B cell (primary cell): Measurements from ENCODE around the gene LDLRAD3. TPM values are rescaled to one million over a fixed set of nuclear protein-coding genes. Genes with fewer than 3 reads are reported as not detected.

Experiments
- ATAC-seq: fragments of 200-7000 bp; cut with Tn5 transposase; one replicate; pipeline ENCODE4 v1.10.0; 2021; ENCODE audit warnings: low read depth, mild to moderate bottlenecking, moderate number of reproducible peaks, moderate library complexity
- CTCF ChIA-PET: fragments of 350-600 bp; sonication (Branson Sonifier 250); formaldehyde crosslinking; loops from one replicate; lab custom pipeline; 2021; ENCODE audit warnings: antibody characterized with exemption, inconsistent platforms; lab: Charles Lee
- POLR2A ChIA-PET: fragments of 350-600 bp; sonication (Branson Sonifier 250); formaldehyde crosslinking; loops from one replicate; lab custom pipeline; 2021; ENCODE audit warnings: antibody characterized with exemption; lab: Charles Lee
- DNase-seq: peaks from one replicate; pipeline ENCODE4 v3.0.0; 2013
- H2AFZ ChIP-seq: 2 replicates; pipeline ENCODE4 v1.6.1; 2012; ENCODE audit warnings: mild to moderate bottlenecking, low read depth, low read length; ENCODE audit not compliant: insufficient read depth, poor library complexity, severe bottlenecking
- H3K27ac ChIP-seq, 2 donors: 1 replicate in 1 of 2; 2 replicates in 1 of 2; pipeline ENCODE4 v1.5.1; 2012 to 2013; ENCODE audit warnings: low read length in 2 of 2, mild to moderate bottlenecking in 2 of 2, moderate library complexity in 1 of 2
- H3K27me3 ChIP-seq, 4 experiments: fragments of 200-600 bp in 1 of 4; sonication (generic) in 1 of 4; replicated peaks in 1 of 4; 1 replicate in 2 of 4; 2 replicates in 2 of 4; pipeline versions ENCODE4 v1.6.1 to v1.7.0; 2013 to 2016; ENCODE audit warnings: low read length in 3 of 4, mild to moderate bottlenecking in 2 of 4, mixed read lengths in 1 of 4, moderate library complexity in 1 of 4; ENCODE audit not compliant: insufficient read depth in 4 of 4, control insufficient read depth in 3 of 4; ENCODE audit errors: control extremely low read depth in 1 of 4
- H3K36me3 ChIP-seq, 2 experiments: replicated peaks in 1 of 2; 1 replicate in 1 of 2; 2 replicates in 1 of 2; pipeline versions ENCODE4 v1.6.1 to v1.7.1; 2013; ENCODE audit warnings: low read length in 1 of 2; ENCODE audit not compliant: insufficient read depth in 2 of 2, control insufficient read depth in 1 of 2; ENCODE audit errors: control extremely low read depth in 1 of 2, extremely low read depth in 1 of 2
- H3K4me1 ChIP-seq, 2 donors: fragments of 200-600 bp in 1 of 2; sonication (generic) in 1 of 2; 1 replicate in 1 of 2; 2 replicates in 1 of 2; pipeline versions ENCODE4 v1.5.1 to v1.6.1; 2013 to 2017; ENCODE audit warnings: low read length in 2 of 2; ENCODE audit not compliant: control insufficient read depth in 2 of 2, insufficient read depth in 2 of 2
- H3K4me2 ChIP-seq: replicated peaks from 2 replicates; pipeline ENCODE3; 2012; ENCODE audit warnings: mild to moderate bottlenecking, low read depth, low read length; ENCODE audit not compliant: poor library complexity, severe bottlenecking
- H3K4me3 ChIP-seq, 5 experiments: fragments of 200-600 bp in 1 of 5; sonication (generic) in 1 of 5; 1 replicate in 3 of 5; 2 replicates in 2 of 5; pipeline versions ENCODE4 v1.5.1 to v1.7.0; 2011 to 2016; ENCODE audit warnings: low read length in 4 of 5, mild to moderate bottlenecking in 4 of 5, low read depth in 2 of 5, control low read depth in 1 of 5, moderate library complexity in 1 of 5; ENCODE audit not compliant: insufficient read depth in 1 of 5; ENCODE audit errors: control extremely low read depth in 1 of 5, extremely low read depth in 1 of 5
- H3K79me2 ChIP-seq: fragments of 200-600 bp; sonication (generic); one replicate; pipeline ENCODE4 v1.6.0; 2016; ENCODE audit warnings: low read length; ENCODE audit not compliant: control insufficient read depth, insufficient read depth
- H3K9ac ChIP-seq: fragments of 200-600 bp; sonication (generic); 2 replicates; pipeline ENCODE4 v1.6.1; 2017; ENCODE audit warnings: mild to moderate bottlenecking, low read length, moderate library complexity
- H3K9me3 ChIP-seq, 3 donors: one replicate each; pipeline versions ENCODE4 v1.6.1 to v1.7.1; 2013; ENCODE audit warnings: low read length in 2 of 3; ENCODE audit not compliant: control insufficient read depth in 2 of 3, insufficient read depth in 1 of 3; ENCODE audit errors: control extremely low read depth in 1 of 3
- H4K20me1 ChIP-seq: 2 replicates; pipeline ENCODE4 v1.6.0; 2012; ENCODE audit warnings: mild to moderate bottlenecking, low read length; ENCODE audit not compliant: insufficient read depth, control insufficient read depth, poor library complexity, severe bottlenecking
- H3K27ac Mint-ChIP-seq: one replicate; pipeline ENCODE4 v1.8.0; 2021; ENCODE audit warnings: mixed read lengths
- H3K27me3 Mint-ChIP-seq: one replicate; pipeline ENCODE4 v1.8.0; 2021; ENCODE audit warnings: mixed read lengths
- H3K4me1 Mint-ChIP-seq: one replicate; pipeline ENCODE4 v1.8.0; 2021; ENCODE audit warnings: mixed read lengths
- H3K4me3 Mint-ChIP-seq: one replicate; pipeline ENCODE4 v1.8.0; 2021; ENCODE audit warnings: mixed read lengths
- H3K9me3 Mint-ChIP-seq: one replicate; pipeline ENCODE4 v1.8.0; 2022; ENCODE audit warnings: mixed read lengths; ENCODE audit not compliant: insufficient read depth
- CTCF ChIP-seq: fragments of 200-600 bp; IDR thresholded peaks from one replicate; pipeline ENCODE4 v1.8.0; 2022; ENCODE audit warnings: antibody characterized with exemption, mild to moderate bottlenecking
- EZH2 ChIP-seq: IDR thresholded peaks from 2 replicates; pipeline ENCODE4 v1.6.1; 2012; ENCODE audit warnings: borderline replicate concordance, low read depth, mild to moderate bottlenecking, moderate library complexity, low read length; ENCODE audit not compliant: insufficient read depth, poor library complexity, severe bottlenecking
- WGBS: methylation state at CpG from one replicate; pipeline ENCODE4 v1.1.5; 2013; ENCODE audit warnings: missing lambda C conversion rate; ENCODE audit not compliant: insufficient coverage; 5-methylcytosine and 5-hydroxymethylcytosine counted together
- intact Hi-C: fragments of 100-400 bp; cut with micrococcal nuclease; formaldehyde crosslinking; loops from one replicate; pipeline ENCODE4 v1.10.0; 2022
- polyA plus RNA-seq: library from polyadenylated mRNA; depleted of rRNA; stranded (reverse); fragments of >200 nt; gene quantifications from 2 replicates; pipeline ENCODE4 v1.2.3, GENCODE V29; 2012
- total RNA-seq, 2 donors: library from RNA; stranded (reverse); fragments of 120-200 nt in 1 of 2; gene quantifications; 1 replicate in 1 of 2; 2 replicates in 1 of 2; pipeline versions ENCODE4 v1.2.3 to v1.2.4, GENCODE V29; 2013 to 2022

The LDLRAD3 gene
- total and polyA plus RNA-seq, 2 donors (not counting 1 experiment from before 2014, with no cell fraction given), result 0.01 TPM; not detected in 1

- Histone ChIP-seq H3K27me3 (peaks cover 0 to 3% (median 0%) of the 10 kb centered on the region in 4 experiments), H3K4me2 (no peak overlapping the region), H3K79me2 (no peaks in the 10 kb centered on the region), H3K9me3 (peaks cover 0 to 4% (median 0%) of the 10 kb centered on the region in 3 donors), H3K36me3 (no peaks in the 10 kb centered on the region), H2AFZ (no peak overlapping the region), H3K27ac (no peak overlapping the region), H3K4me3 (no peak overlapping the region), H3K9ac (no peak overlapping the region), H4K20me1 (no peaks in the 10 kb centered on the region), H3K4me1 (no peaks in the 10 kb centered on the region)
- POLR2A ChIA-PET, result no interaction called here
- DNase-seq (no peak), ATAC-seq (no peak)
- Mint-ChIP-seq H3K27ac (no peak overlapping the region), H3K9me3 (no peaks in the 10 kb centered on the region), H3K27me3 (peaks cover 14% of the 10 kb centered on the region), H3K4me3 (no peak overlapping the region), H3K4me1 (no peaks in the 10 kb centered on the region)
- no peak for TF ChIP-seq EZH2
- no peak for TF ChIP-seq CTCF
- CTCF ChIA-PET, result no interaction called here
- intact Hi-C loops, result no loop called here
- WGBS, result 76% methylated on average over 3 of the region's 5 CpGs
Measured at GRCh38 chr11:35971841-35972422, 28.1 kb downstream of the LDLRAD3 start.

- Histone ChIP-seq H3K36me3 (no peaks in the 10 kb centered on the region), H3K27ac (no peak overlapping the region), H3K4me2 (no peak overlapping the region), H3K27me3 (peaks cover 0 to 3% (median 0%) of the 10 kb centered on the region in 4 experiments), H3K9ac (no peak overlapping the region), H3K9me3 (peaks cover 0 to 4% (median 0%) of the 10 kb centered on the region in 3 donors), H3K4me1 (no peaks in the 10 kb centered on the region), H4K20me1 (no peaks in the 10 kb centered on the region), H3K4me3 (no peak overlapping the region), H2AFZ (no peak overlapping the region), H3K79me2 (no peaks in the 10 kb centered on the region)
- H3K27me3 Mint-ChIP-seq, result peaks cover 17% of the 10 kb centered on the region
- no peak for DNase-seq
- intact Hi-C loops, result no loop called here
- TF ChIP-seq CTCF, result no peak
- TF ChIP-seq EZH2, result no peak
- POLR2A ChIA-PET, result no interaction called here
- H3K9me3 Mint-ChIP-seq, result no peaks in the 10 kb centered on the region
- CTCF ChIA-PET, result no interaction called here
- no peaks in the 10 kb centered on the region for H3K4me1 Mint-ChIP-seq
- no peak overlapping the region for H3K27ac Mint-ChIP-seq
- H3K4me3 Mint-ChIP-seq, result no peak overlapping the region
- 67% methylated on average over 1 of the region's 3 CpGs for WGBS
- ATAC-seq, result no peak
Measured at GRCh38 chr11:35974882-35975589, 31.2 kb downstream of the LDLRAD3 start.
